ENCODE results near the gene PAK1.
A peak's percentile ranks its signal among the peaks of the same experiment; 100 is the strongest.
"Not testable (repeated sequence)": the region's sequence is repeated elsewhere in the genome, so short reads cannot be mapped to it uniquely, and the experiment has no call there.

The PAK1 gene

DNA sequence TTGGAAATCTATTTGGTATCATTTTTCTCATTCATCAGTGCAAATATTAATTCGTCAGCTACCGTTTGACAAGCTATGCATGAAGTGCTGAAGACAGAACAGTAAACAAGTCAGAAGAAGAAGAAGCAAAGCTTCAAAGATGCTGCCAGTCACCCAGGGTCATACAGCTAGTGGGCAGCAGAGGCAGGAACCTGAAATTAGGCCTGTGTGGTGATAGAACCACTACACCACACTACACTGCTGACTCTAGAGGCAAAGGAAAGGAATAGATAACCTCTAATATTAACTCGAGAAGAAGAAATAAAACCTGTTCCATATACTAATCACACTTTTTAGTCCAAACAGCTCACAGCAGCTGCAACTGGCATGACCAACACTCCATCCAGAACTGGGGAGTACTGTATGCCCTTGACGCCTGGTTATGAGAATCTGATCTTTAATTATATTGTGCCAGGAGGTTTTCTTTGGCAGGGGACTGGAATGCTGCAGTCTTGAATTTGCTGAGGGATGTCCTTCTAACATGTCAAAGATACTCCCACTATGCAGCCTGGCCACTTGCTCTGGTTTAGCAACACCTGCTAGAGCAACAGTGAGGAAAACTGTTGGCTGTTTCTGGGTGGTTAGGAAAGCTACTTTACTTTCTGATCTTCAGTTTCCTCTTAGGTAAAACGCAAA lies 73.0 kb downstream of the PAK1 start:
- DNase-seq: no peak

DNA sequence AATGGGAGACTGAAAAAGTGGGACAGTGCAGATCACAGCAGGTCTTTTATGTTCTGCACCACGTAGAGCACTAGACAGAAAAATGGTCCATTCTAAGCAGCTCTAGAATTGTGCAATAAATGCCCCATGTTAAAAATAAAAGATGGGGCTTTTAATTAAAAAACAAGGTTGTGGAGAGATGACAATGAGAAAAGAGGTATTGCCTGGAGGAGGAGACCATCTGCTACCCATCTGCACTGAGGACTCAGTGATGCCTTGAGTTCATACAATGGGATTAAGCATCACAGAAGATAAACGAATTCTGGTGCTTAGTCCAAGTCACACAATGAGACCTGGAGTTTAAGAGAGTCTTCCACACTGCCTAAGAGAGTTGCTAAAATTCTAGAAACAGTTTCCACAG lies 73.6 kb downstream of the PAK1 start:
- DNase-seq: no peak

DNA sequence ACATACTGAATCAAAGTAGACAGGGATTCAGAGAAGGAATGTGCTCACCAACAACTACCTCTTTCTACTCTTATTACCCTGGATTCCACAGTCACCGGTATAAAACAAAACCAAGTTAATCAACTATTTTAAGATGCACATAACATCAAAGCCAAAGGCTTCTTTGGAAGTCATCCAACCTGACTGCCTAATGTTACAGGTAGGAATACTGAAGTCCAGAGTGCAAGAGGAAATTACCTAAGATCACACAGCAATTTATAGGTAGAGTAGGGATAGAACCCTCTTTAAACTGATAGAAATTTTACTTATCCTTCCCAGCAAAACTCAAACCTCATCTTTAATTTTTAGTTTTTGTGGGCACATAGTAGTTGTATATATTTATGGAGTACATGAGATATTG lies 76.3 kb downstream of the PAK1 start:
- DNase-seq: no peak

DNA sequence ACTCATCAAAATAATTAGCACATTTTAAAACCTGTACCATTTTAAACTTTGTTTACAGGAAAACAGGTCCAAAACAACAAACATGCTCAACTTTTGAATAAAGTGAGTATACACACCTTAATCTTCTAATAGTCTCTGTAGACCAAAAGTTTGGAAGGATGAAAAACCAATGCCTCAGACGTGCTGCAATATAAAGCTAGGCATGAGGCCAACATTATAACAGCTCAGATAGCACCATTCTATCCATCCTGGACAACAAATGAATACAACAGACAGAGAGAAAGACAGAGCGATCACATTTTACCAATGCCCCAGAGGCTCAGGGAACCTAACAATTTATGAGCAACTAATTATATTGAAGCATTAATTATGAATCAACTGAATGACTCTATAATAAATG lies 77.0 kb downstream of the PAK1 start:
- no peak for DNase-seq

DNA sequence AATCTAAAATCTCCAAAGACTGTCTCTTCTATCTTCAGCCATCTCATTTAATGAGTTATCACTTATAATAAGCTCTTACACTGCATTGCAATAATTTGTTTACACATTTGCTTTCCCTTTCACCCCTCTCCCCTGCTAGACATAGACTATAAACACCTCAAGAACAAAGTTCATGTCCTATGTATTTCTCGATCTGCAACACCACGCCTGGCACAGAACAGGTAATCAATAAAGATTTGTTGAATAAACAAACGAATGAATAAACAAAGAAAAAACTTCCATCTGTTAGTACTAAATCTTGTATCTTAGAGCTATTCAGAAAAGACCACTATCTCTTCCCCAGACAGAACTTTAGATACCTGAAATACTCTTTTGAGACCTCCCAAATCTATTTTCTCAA lies 77.6 kb downstream of the PAK1 start:
- no peak for DNase-seq

DNA sequence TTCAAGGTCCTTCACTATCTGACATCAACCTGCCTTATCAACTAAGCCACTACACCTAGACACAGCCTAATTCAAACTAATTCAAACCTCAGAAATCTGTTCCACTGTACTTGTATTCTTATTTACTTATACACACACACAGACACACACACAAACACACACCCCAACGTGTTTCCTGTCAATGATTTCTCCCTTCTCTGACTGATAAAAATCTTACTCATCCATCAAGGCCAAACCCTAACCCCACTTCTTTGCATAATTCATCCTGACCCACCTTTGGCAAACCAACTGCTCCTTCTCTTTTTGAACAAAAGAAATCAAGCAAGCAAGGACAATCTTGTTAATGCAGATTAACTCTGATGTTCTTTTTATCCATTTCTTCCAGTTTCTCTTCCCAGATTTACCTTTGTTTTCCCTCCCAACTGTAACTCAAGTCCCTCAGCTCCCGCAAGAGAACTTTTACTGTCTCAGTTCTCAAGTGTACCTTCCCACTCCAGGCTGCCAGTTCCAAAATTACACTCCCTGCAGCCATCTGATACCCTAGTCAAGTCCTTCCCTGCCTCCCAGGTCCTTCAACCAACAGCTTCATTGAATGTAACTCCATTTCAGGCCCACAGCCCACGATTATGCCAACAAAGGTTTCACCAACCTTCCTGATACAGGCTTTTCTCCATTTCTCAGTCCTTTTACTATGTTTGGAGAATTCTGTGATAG lies 78.3 kb downstream of the PAK1 start:
- no peak for DNase-seq

DNA sequence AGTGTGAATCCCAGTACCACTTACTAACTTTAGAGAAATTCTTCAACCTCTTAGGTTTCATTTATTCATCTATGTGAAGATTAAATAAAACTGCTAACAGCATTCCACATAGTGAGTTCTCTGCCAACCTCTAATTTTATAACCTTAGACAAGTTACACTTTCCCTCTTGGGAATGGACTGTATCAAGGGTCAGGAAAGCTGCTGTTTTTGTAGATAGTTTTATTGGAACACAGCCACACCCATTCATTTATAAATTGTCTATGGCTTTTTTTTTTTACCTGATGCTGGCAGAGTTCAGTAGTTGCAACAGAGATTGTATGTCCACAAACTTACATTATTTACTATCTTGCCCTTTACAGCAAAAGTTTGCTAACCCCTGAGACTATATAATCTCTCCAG lies 81.1 kb downstream of the PAK1 start:
- no peak for DNase-seq

DNA sequence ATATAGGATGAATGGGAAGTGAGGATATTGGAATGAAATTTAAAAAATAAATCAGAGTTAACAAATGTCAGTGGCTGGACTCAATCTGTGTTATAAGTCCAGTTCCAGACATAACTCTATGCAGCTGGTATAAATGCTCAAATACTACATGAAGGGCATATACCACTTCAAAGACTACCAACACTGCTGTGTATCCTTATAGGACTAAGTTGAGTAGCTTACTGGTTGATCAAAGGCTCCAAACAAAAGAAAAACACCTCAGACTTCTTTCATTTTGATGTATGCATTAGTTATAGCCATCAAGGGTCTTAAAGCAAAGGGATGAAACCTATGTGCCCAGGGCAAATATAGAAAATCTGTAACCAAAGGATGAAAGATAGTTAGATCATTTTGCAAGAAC lies 86.2 kb downstream of the PAK1 start:
- no peak for DNase-seq

DNA sequence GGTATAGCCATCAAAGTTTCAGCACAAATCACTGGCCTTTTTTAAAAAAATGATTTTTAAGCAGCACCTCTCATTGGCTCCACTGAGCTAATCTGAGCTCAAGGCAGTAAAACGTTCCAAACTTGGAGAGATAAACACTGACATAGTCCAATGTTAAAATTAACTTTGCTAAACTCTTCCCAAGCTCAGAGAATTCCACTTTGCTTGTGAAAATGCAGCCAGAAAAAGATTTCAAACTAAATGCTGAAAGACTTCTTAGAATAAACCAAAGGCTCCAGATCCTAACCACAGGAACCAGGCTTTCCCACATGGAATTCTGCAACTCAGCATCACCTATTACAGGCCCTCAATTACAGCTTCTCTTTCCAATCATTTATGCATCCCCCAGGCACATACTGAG lies 87.7 kb downstream of the PAK1 start:
- no peak for DNase-seq

DNA sequence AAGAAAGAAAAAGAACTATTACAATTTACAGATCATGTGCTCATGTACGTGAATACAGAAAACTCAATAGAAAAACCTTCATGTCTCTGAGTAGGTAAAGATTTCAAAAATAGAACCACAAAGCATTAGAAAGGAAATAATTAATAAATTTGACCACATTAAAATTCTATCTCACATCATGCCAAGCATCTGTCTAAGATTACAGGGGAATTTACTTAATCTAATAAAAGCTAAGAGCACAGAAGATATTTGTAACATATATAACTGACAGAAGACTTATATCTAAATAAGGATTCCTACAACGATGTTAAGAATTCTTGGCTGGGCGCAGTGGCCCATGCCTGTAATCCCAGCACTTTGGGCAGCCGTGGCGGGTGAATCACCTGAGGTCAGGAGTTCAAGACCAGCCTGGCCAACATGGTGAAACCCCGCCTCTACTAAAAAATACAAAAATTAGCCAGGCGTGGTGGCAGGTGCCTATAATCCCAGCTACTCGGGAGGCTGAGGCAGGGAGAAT lies 88.6 kb downstream of the PAK1 start:
- not testable (repeated sequence) for DNase-seq

DNA sequence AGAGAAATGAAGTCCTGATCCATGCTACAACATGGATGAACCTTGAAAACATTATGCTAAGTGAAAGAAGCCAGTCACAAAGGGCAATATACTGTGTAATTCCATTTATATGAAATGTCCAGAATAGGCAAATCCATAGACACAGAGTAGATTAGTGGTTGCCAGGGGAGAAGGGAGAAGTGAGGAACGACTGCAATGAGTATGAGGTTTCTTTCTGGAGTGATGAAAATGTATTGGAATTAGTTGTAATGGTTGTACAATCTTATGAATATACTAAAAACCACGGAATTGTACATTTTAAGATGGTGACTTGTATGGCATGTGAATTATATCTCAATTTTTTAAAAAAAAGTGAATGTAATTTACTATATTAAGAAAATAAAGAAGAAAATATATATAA lies 89.3 kb downstream of the PAK1 start:
- DNase-seq: no peak

DNA sequence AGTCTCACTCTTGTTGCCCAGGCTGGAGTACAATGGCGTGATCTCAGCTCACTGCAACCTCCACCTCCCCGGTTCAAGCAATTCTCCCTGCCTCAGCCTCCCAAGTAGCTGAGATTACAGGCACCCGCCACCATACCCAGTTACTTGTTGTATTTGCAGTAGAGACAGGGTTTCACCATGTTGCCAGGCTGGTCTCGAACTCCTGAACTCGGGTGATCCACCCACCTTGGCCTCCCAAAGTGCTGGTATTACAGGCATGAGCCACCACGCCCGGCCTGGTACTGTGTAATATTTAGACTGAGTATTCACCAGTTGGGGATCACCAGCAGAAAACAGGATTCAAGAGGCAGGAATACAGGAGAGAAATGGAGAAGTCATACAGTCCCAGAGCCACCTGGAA lies 90.5 kb downstream of the PAK1 start:
- not testable (repeated sequence) for DNase-seq

DNA sequence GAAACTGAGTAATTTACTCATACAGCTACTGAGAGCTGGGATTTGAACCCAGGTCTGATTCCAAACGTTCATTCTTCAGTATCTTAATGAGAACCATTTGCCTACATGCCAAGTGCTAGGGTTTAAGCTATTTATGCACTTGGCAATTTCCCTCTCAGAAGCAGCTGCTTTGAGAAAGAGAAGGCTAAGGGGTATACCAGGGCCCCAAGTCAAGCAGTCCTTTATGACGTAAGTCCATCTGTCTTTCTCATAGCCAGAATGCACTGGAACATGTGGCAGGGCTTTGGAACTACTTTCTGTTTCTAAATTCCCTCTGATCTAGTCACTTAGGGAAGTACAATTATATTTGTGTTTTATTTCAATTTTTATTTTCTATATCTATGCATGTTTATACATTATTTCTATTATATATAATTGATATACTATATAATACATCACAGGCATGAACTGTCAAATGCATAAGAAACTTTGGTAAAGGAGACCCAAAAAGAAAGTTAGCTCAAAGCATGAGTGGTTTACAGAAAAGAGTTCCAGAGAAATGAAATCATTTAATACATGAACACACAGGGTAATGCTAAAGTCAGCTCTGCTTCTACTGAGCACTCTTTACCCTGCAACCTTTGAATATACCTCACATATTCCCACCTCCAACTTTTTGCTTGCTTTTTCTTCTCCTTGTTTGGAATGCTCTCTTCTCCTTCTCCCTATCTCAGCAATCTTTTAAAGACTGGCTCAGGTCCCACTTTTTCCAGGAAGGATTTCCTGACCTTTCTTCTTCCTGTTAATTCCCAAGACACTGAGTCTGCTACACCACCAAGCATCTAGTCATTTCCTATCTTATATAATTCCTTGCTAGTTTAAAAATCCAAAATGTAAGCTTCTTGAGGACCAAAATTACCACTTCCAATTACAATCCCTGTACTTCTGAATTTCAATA lies 91.9 kb downstream of the PAK1 start:
- no peak for DNase-seq

DNA sequence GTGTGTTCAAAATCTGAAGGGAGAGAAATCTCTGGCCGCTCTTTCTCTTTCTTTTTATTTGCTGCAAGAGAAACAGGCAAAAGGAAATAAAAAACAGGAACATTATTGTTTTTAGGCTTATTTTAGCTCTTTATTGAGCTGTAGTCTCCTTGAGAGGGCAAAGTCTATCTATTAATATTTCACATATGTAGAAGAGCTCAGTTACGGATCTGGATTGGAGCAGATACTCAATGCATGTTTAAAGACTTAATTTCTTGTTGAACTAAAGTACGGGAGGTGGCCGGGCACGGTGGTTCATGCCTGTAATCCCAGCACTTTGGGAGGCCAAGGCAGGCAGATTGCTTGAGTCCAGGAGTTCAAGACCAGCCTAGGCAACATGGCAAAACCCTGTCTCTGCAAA lies 94.0 kb downstream of the PAK1 start:
- no peak for DNase-seq

DNA sequence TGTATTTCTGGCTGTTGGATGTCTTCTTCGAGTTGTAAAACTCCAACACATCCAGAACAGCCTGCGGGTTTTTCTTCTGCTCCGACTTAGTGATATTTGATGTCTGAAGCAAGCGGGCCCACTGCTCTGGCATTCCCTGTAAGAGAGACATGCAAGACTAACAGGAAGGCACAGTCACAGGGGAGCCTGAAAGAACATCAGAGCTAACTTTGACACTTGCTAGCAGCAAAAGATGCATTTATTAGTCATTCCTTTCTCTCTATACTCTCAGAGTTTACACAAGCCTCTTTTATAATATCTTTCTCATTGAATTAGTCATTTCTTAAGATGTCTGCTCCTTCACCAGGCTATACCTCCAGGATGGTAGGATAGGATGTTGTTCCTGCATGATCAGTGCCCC lies 94.6 kb downstream of the PAK1 start:
- no peak for DNase-seq

DNA sequence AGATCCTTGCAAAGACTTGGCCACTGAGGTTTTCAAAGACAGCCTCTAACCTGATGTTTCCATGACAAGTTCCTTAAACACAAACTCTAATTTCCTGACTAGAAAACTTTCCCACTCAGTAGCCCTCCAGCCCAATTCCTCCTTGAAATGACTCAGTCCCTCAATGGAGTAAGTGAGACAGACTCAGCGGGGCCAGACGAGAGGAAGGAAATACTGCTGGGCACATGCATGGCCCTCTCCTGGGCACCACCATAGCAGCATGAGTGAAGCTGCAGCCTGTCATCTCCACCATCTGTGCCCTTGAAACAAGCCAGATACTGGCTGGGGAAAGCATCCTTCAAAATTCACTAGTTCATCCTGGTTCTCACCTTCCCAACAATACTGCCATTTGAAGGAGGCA lies 96.2 kb downstream of the PAK1 start:
- peak; percentile 45 for DNase-seq

DNA sequence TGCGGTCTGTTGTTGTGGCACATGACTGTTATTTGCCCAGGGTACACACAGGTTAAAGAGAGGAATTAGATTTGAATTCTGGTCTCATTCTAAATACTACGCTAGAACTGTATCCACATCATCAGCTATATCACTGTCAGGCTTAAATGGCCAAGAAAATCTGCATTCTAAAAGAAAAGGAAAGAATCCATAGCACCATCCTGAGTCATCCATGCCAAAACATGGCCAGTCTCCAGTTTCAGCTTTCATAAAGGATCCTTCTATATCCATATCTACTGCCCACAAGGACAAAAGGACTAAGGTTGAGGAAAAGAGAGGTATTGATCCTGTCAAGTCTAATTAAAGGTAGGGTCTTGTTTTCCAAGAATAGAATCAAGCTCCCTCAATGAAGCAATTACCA lies 98.8 kb downstream of the PAK1 start:
- no peak for DNase-seq

DNA sequence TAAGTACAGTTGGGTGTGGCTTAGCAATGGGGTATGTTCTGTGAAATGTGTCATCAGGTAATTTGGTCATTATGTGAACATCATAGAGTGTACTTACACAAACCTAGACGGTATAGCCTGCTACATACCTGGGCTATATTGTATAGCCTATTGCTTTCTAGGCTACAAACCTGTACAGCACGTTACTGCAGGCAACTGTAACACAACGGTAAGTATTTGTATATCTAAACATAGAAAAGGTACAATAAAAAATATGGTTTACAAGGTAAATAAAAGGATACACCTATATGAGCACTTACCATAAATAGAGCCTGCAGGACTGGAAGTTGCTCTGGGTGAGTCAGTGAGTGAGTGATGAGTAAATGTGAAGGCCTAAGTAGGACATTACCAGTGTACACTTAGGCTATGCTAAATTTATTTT lies 99.3 kb downstream of the PAK1 start:
- DNase-seq: no peak

DNA sequence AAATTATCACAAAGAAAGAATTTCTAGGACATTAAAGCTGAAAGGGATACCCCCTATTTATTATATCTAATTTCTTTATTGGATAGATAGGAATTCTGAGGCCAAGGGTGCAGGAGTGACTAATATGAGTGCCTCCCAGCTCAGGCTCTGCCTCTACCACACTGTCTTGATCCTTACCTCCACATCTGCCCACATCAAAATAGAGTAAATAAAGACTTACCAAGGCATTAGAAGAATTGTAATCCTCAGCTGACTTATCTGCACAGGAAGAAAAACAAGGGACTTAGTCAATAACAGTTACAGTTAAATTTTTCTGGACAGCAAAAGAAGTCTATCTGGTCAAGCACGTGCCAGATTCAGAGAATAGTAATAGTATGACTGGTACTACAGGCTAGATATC lies 99.8 kb downstream of the PAK1 start:
- no peak for DNase-seq

DNA sequence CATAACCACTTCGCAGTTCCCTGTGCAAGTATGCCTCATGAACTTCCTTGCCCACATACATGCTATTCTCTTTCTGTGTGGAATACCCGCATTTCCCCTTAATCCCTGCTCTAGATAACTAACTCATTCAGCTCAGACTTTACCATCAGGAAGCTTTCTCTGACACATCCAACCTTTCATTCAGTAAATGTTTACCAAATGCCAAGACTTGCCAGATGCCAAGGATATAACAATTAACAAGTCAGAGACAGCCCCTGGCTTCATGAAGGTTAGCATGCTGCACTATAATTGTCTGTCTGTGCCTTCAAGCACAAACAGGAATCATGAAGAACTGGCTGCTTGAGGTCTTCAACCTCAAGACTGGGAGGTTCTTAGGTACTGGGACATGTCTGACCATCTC lies 101.2 kb downstream of the PAK1 start:
- DNase-seq: no peak

DNA sequence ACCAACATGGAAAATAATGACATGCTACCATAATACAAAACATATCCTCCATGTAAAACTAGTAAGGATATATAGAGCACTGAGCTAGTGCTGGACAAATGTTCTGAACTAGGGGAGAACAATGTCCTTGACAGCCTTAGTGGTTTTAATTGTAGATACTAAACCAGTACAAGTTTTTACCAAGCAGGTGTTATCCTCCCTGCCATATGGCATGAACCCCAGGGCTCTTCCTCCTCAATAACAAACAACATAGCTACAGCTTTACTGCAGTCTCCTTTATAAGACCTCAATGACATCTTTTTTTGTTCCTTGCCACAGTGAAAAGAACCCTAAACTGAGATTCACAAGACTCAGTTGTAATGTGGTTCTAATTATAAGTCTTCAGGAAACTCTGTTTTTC lies 102.2 kb downstream of the PAK1 start:
- no peak for DNase-seq

DNA sequence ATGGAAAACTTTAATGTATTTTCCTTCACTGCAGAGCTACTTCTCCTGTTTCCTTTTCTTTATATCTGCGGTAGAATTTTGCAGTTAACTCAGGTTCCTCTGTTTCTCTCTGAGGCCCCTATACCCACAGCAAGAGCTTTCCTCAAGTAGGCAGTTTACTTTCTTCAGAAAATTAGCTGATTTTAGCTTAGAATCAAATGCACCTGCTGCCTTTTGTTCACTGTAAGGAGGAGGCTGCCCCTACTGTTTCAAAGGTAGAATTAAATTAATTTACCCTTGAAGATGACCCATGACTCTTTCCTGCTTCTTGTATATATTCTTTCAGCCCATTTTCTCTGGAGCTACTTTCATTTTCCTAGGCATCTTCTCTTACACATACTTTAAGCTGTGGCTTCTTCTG lies 103.7 kb downstream of the PAK1 start:
- no peak for DNase-seq

DNA sequence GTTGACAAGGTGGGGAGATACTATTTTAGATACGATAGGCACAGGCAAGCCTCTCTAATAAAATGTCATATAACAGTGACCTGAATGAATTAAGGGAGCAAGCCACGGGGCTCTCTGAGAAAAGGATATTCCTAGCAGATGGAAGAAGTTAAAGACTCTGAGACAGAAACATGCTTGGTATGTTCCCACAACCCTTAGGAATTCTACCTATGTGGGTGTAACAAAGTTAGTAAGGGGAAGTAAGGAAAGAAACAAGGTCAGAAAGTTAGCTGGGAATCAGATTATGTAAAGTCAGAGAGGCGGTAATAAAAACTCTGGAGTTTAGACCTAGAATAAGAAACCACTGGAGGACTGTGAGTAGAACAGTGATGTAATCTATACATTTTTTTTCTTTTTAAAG lies 112.7 kb downstream of the PAK1 start:
- DNase-seq: no peak

DNA sequence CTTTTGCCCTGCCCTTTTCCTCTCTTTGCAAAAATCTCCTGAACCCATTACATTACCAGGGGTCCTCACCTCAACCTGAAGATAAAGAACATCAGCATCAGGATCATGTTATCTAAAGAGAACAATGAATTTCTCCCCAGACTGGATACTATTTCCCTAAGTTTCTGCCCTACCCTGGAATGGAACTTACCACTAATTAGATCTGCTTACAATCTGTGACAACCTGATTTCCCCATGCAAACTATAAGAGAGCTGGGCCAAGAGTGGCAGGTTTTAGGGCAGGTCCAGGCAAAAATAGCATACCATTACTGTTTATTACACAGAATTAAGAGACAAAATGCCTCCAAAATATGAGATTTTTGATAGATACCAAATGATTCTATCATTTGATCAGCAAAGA lies 114.4 kb downstream of the PAK1 start:
- no peak for DNase-seq
